Measurements from ENCODE around the gene EFCAB6. TPM values are rescaled to one million over a fixed set of nuclear protein-coding genes. Genes with fewer than 3 reads are reported as not detected.

EFCAB6 gene
- total and polyA plus RNA-seq, 10 of the 15 experiments (the other 5 are each of a cell fraction or from before 2014, with no cell fraction given), result 0.05 to 0.42 (median 0.19) TPM

DNA sequence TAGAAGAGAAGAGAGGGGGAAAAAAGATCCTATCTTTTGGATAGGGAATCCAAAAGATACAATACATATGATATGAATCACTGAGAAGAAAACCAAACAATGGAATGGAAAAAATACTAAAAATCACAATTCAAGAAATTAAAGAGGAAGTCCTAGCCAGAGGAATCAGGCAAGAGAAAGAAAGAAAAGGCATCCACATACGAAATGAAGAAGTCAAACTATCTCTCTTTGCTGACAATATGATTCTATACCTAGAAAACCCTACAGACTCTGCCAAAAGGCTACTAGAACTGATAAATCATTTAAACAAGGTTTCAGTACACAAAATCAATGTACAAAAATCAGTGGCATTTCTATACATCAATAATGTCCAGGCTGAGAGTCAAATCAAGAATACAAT is 91.4 kb downstream of the EFCAB6 start (continued):
- TF ChIP-seq, protein P1, sequence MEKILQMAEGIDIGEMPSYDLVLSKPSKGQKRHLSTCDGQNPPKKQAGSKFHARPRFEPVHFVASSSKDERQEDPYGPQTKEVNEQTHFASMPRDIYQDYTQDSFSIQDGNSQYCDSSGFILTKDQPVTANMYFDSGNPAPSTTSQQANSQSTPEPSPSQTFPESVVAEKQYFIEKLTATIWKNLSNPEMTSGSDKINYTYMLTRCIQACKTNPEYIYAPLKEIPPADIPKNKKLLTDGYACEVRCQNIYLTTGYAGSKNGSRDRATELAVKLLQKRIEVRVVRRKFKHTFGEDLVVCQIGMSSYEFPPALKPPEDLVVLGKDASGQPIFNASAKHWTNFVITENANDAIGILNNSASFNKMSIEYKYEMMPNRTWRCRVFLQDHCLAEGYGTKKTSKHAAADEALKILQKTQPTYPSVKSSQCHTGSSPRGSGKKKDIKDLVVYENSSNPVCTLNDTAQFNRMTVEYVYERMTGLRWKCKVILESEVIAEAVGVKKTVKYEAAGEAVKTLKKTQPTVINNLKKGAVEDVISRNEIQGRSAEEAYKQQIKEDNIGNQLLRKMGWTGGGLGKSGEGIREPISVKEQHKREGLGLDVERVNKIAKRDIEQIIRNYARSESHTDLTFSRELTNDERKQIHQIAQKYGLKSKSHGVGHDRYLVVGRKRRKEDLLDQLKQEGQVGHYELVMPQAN (conservative IDR thresholded peaks at IDR 0.05), result no peak
- no peak for TF ChIP-seq CBX3 (IDR thresholded peaks at IDR 0.05; ENCODE audit: borderline replicate concordance, low read depth)

DNA sequence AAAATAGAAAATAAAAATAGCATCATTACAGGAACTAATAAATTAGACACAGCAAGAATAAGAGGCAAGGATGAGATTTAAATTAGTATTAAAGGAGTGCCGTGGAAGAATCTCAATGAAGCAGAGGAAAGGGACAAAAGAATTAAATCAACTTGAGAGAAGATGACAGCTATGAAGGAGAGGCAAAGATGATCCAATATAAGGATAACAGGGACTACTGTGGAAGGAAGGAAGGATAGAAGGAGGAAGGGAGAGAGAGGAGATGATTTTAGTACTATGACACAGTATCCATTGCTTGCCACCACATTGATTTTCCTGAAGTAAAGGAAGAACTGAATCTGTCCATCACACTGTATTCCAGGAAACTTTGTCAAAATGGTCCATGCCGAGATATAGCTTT is 98.0 kb downstream of the EFCAB6 start:
- no peaks in the 10 kb centered on the region for H3K79me2 ChIP-seq (ENCODE audit: control insufficient read depth, insufficient read depth, low read length)
- in situ Hi-C loops (cut with MboI) (no loop called here), intact Hi-C loops (cut with micrococcal nuclease; ENCODE audit: unreplicated experiment) (no loop called here)
- BruUV-seq (replicated peaks), result no TSS peak
- 62% methylated on average over 2 of the region's 2 CpGs for WGBS (ENCODE audit: insufficient coverage, insufficient replicate concordance, low lambda C conversion rate, missing lambda C conversion rate)
- ChIA-PET SMC1A (ENCODE audit: uncharacterized antibody, unreplicated experiment) (interaction anchor here (0.9 kb wide), 1 partner anchor 17 kb away, joined by 3 read pairs; no protein-coding TSS in a partner anchor), CTCF (no interaction called here), POLR2A (no interaction called here), RAD21 (ENCODE audit: unreplicated experiment) (interaction anchor here (0.6 kb wide), 1 partner anchor 59 kb away, joined by 3 read pairs; no protein-coding TSS in a partner anchor)
- no peaks in the 10 kb centered on the region for H3K9me3 ChIP-seq (replicated peaks; ENCODE audit: control insufficient read depth, insufficient read depth, low read length)
- H3K4me1 ChIP-seq (ENCODE audit: control insufficient read depth, insufficient read depth, low read length), result no peaks in the 10 kb centered on the region
- no peak overlapping the region for H2AFZ ChIP-seq (ENCODE audit: control insufficient read depth, low read depth, low read length)
- no peak overlapping the region for H3K4me3 ChIP-seq
- ATAC-seq (no peak), DNase-seq (ENCODE audit: low read depth, low spot score) (no peak), FAIRE-seq (no peak)
- no peak overlapping the region for H3K9ac ChIP-seq (ENCODE audit: control insufficient read depth, insufficient read depth, low read length)
- H3K36me3 ChIP-seq (ENCODE audit: control insufficient read depth in 2 of 2, insufficient read depth in 2 of 2, low read length in 1 of 2), result no peaks in the 10 kb centered on the region
- TF ChIP-seq JUND (IDR thresholded peaks at IDR 0.05; ENCODE audit: low read depth, low read length) (no peak), TCF12 (IDR thresholded peaks at IDR 0.05; ENCODE audit: low read depth, low read length) (no peak), DPF2 (IDR thresholded peaks at IDR 0.05) (no peak), ESRRA (IDR thresholded peaks at IDR 0.05; ENCODE audit: low read length) (no peak), CBX3 (IDR thresholded peaks at IDR 0.05; ENCODE audit: borderline replicate concordance, low read depth) (no peak), BCL11A (IDR thresholded peaks at IDR 0.05; ENCODE audit: low read depth, low read length) (no peak), TCF3 (IDR thresholded peaks at IDR 0.05; ENCODE audit: borderline replicate concordance, insufficient read depth, low read depth, low read length) (no peak), MTA3 (IDR thresholded peaks at IDR 0.05; ENCODE audit: borderline replicate concordance, low read length) (no peak)
- peaks cover 0 to 2% of the 10 kb centered on the region in 2 experiments; a peak in 2 of 4 replicates for H3K27me3 ChIP-seq (replicated peaks in 1 of 2; ENCODE audit: control insufficient read depth in 2 of 2, insufficient read depth in 2 of 2, low read length in 1 of 2)
- H3K4me2 ChIP-seq (ENCODE audit: control insufficient read depth, insufficient read depth), result no peak overlapping the region
- no peak overlapping the region for H3K27ac ChIP-seq (ENCODE audit: control insufficient read depth, insufficient read depth)
- H4K20me1 ChIP-seq (ENCODE audit: control insufficient read depth, insufficient read depth), result no peaks in the 10 kb centered on the region

Data from GM12878 (cell line).